Dermis microvascular lymphatic vessel endothelial cell (primary cell): Measurements from ENCODE around the gene KRT6B. TPM values are rescaled to one million over a fixed set of nuclear protein-coding genes. Genes with fewer than 3 reads are reported as not detected.
A peak's percentile ranks its signal among the peaks of the same experiment; 100 is the strongest.
"Not testable (repeated sequence)": the region's sequence is repeated elsewhere in the genome, so short reads cannot be mapped to it uniquely, and the experiment has no call there.

Source experiments
- DNase-seq, 2 donors: peaks; one replicate each; pipeline versions ENCODE4 v3.0.0 to v3.0.0-alpha.2; 2010; ENCODE audit warnings: low read depth in 2 of 2
- total RNA-seq: library from RNA; depleted of rRNA; stranded (reverse); fragments of >200 nt; gene quantifications from 2 replicates; pipeline ENCODE4 v1.2.1, GENCODE V29; 2014

Gene KRT6B
- total RNA-seq, 1 donor from 2014 or later = not detected

GRCh38 chr12:52469853-52470252, 17.9 kb upstream of the KRT6B start:
- DNase-seq = no peak

- DNase-seq = no peak
Observed at GRCh38 chr12:52464897-52465296, 13.0 kb upstream of the KRT6B start.

- no peak for DNase-seq
Observed at GRCh38 chr12:52461693-52462092, 9.7 kb upstream of the KRT6B start.

GRCh38 chr12:52458861-52459260, 6.9 kb upstream of the KRT6B start:
- DNase-seq = no peak

GRCh38 chr12:52455821-52456220, 3.9 kb upstream of the KRT6B start:
- no peak for DNase-seq

GRCh38 chr12:52454411-52455201, 2.7 kb upstream of the KRT6B start:
- no peak for DNase-seq

GRCh38 chr12:52448228-52448627, 3.7 kb downstream of the KRT6B start:
- DNase-seq = no peak

- not testable (repeated sequence) for DNase-seq
Observed at GRCh38 chr12:52447196-52447595, 4.8 kb downstream of the KRT6B start.

GRCh38 chr12:52446367-52447045, 5.4 kb downstream of the KRT6B start:
- DNase-seq = no peak

GRCh38 chr12:52445876-52446275, 6.1 kb downstream of the KRT6B start:
- DNase-seq = no peak

GRCh38 chr12:52444647-52445595, 7.0 kb downstream of the KRT6B start:
- no peak for DNase-seq

GRCh38 chr12:52443966-52444365, 8.0 kb downstream of the KRT6B start:
- no peak for DNase-seq

- peak in 1 of 2 donors; percentile 35 for DNase-seq
Observed at GRCh38 chr12:52442600-52443061, 9.3 kb downstream of the KRT6B start.

- no peak for DNase-seq
Observed at GRCh38 chr12:52441320-52441911, 10.5 kb downstream of the KRT6B start.

GRCh38 chr12:52440821-52441319, 11.1 kb downstream of the KRT6B start:
- DNase-seq = peak in 1 of 2 donors; percentile 16

GRCh38 chr12:52439845-52440244, 12.1 kb downstream of the KRT6B start:
- no peak for DNase-seq

- no peak for DNase-seq
Observed at GRCh38 chr12:52439420-52439819, 12.5 kb downstream of the KRT6B start.

- no peak for DNase-seq
Observed at GRCh38 chr12:52438305-52439301, 13.3 kb downstream of the KRT6B start.

GRCh38 chr12:52437508-52437907, 14.4 kb downstream of the KRT6B start:
- no peak for DNase-seq
